NCI-H345 treated with DMSO at 0.1 percent for 48 hours (cell line): ENCODE data around the gene TNFAIP8L1.
A peak's percentile ranks its signal among the peaks of the same experiment; 100 is the strongest.

ENCODE experiments used
- DNase-seq: peaks from one replicate; lab custom pipeline; 2025; ENCODE audit not compliant: unreplicated experiment; lab: John Stamatoyannopoulos, UW

The TNFAIP8L1 gene

GRCh38 chr19:4647676-4648644 lies 8.6 kb downstream of the TNFAIP8L1 start:
- no peak for DNase-seq

GRCh38 chr19:4649392-4650047 lies 10.2 kb downstream of the TNFAIP8L1 start:
- no peak for DNase-seq

- DNase-seq: no peak
Measured at GRCh38 chr19:4650159-4650558, 10.8 kb downstream of the TNFAIP8L1 start.

- no peak for DNase-seq
Measured at GRCh38 chr19:4652075-4652474, 12.8 kb downstream of the TNFAIP8L1 start.

- no peak for DNase-seq
Measured at GRCh38 chr19:4653793-4654436, 14.6 kb downstream of the TNFAIP8L1 start.

GRCh38 chr19:4654437-4655361 lies 15.4 kb downstream of the TNFAIP8L1 start:
- DNase-seq: no peak

- DNase-seq: no peak
Measured at GRCh38 chr19:4656102-4656501, 16.8 kb downstream of the TNFAIP8L1 start.

GRCh38 chr19:4657262-4657661 lies 17.9 kb downstream of the TNFAIP8L1 start:
- no peak for DNase-seq

- DNase-seq: no peak
Measured at GRCh38 chr19:4657835-4658234, 18.5 kb downstream of the TNFAIP8L1 start.

GRCh38 chr19:4660181-4660791 lies 21.0 kb downstream of the TNFAIP8L1 start:
- no peak for DNase-seq

GRCh38 chr19:4660993-4661392 lies 21.7 kb downstream of the TNFAIP8L1 start:
- no peak for DNase-seq

- no peak for DNase-seq
Measured at GRCh38 chr19:4662020-4662695, 22.8 kb downstream of the TNFAIP8L1 start.

- no peak for DNase-seq
Measured at GRCh38 chr19:4662812-4663211, 23.5 kb downstream of the TNFAIP8L1 start.

GRCh38 chr19:4664642-4665041 lies 25.3 kb downstream of the TNFAIP8L1 start:
- DNase-seq: no peak

GRCh38 chr19:4669723-4670480 lies 30.6 kb downstream of the TNFAIP8L1 start, which contains the start of gene MYDGF:
TSS of gene MYDGF (minus strand) at chr19:4670342. CDS start at chr19:4670334, 8 bp downstream.
- DNase-seq: peak; percentile 63

- no peak for DNase-seq
Measured at GRCh38 chr19:4671185-4671851, 32.0 kb downstream of the TNFAIP8L1 start.

GRCh38 chr19:4673216-4673615 lies 33.9 kb downstream of the TNFAIP8L1 start:
- no peak for DNase-seq

- DNase-seq: no peak
Measured at GRCh38 chr19:4673726-4674125, 34.4 kb downstream of the TNFAIP8L1 start.
